Measurements from ENCODE around the gene ZNF385B.

- TF ChIP-seq POLR2AphosphoS5 (IDR thresholded peaks at IDR 0.05; ENCODE audit: low read depth, low read length), result no peak
- TF ChIP-seq TAF1 (IDR thresholded peaks at IDR 0.05; ENCODE audit: borderline replicate concordance, insufficient read depth, low read length), result no peak
- TF ChIP-seq, protein P1, sequence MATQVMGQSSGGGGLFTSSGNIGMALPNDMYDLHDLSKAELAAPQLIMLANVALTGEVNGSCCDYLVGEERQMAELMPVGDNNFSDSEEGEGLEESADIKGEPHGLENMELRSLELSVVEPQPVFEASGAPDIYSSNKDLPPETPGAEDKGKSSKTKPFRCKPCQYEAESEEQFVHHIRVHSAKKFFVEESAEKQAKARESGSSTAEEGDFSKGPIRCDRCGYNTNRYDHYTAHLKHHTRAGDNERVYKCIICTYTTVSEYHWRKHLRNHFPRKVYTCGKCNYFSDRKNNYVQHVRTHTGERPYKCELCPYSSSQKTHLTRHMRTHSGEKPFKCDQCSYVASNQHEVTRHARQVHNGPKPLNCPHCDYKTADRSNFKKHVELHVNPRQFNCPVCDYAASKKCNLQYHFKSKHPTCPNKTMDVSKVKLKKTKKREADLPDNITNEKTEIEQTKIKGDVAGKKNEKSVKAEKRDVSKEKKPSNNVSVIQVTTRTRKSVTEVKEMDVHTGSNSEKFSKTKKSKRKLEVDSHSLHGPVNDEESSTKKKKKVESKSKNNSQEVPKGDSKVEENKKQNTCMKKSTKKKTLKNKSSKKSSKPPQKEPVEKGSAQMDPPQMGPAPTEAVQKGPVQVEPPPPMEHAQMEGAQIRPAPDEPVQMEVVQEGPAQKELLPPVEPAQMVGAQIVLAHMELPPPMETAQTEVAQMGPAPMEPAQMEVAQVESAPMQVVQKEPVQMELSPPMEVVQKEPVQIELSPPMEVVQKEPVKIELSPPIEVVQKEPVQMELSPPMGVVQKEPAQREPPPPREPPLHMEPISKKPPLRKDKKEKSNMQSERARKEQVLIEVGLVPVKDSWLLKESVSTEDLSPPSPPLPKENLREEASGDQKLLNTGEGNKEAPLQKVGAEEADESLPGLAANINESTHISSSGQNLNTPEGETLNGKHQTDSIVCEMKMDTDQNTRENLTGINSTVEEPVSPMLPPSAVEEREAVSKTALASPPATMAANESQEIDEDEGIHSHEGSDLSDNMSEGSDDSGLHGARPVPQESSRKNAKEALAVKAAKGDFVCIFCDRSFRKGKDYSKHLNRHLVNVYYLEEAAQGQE (IDR thresholded peaks at IDR 0.05; ENCODE audit: insufficient read depth in 1 of 2, low read depth in 2 of 2, low read length in 2 of 2), result no peak
- no peak for TF ChIP-seq SIN3A (IDR thresholded peaks at IDR 0.05; ENCODE audit: borderline replicate concordance, insufficient read depth, low read length)
- no peak for TF ChIP-seq FOXP2 (optimal IDR thresholded peaks at IDR 0.05; ENCODE audit: borderline replicate concordance, extremely low read depth, extremely low read length, insufficient read depth)
Measured at GRCh38 chr2:179654806-179655205, 206.6 kb downstream of the ZNF385B start.
